Activated naive CD8-positive, alpha-beta T cell treated with anti-CD3 and anti-CD28 coated beads, Interleukin-2, amount 10 ng/mL, durations not matched to agents 7 days and 5 days (primary cell): ENCODE data around the gene CATSPERB. TPM values are rescaled to one million over a fixed set of nuclear protein-coding genes. Genes with fewer than 3 reads are reported as not detected.

Experiments
- ATAC-seq: fragments of 150-1000 bp; cut with Tn5 transposase; one replicate; pipeline ENCODE4 v1.10.0; 2021; ENCODE audit warnings: low read depth, moderate library complexity
- POLR2A ChIA-PET: fragments of 350-600 bp; sonication (Branson Sonifier 250); formaldehyde crosslinking; loops from one replicate; lab custom pipeline; 2021; ENCODE audit warnings: antibody characterized with exemption; lab: Charles Lee
- DNase-seq: peaks from one replicate; pipeline ENCODE4 v3.0.0; 2021
- H3K27ac Mint-ChIP-seq: one replicate; pipeline ENCODE4 v1.8.0; 2022; ENCODE audit warnings: mild to moderate bottlenecking, mixed read lengths
- H3K27me3 Mint-ChIP-seq: one replicate; pipeline ENCODE4 v1.8.0; 2022; ENCODE audit warnings: mild to moderate bottlenecking, moderate library complexity, mixed read lengths
- H3K36me3 Mint-ChIP-seq: one replicate; pipeline ENCODE4 v1.8.0; 2021; ENCODE audit warnings: mild to moderate bottlenecking, mixed read lengths
- H3K4me1 Mint-ChIP-seq: one replicate; pipeline ENCODE4 v1.8.0; 2021; ENCODE audit warnings: mixed read lengths
- H3K4me3 Mint-ChIP-seq: one replicate; pipeline ENCODE4 v1.8.0; 2022; ENCODE audit warnings: mild to moderate bottlenecking, moderate library complexity, mixed read lengths
- H3K9me3 Mint-ChIP-seq: one replicate; pipeline ENCODE4 v1.8.0; 2021; ENCODE audit warnings: mixed read lengths
- total RNA-seq, 2 experiments: library from RNA; stranded (reverse); gene quantifications; one replicate each; pipeline ENCODE4 v1.2.3, GENCODE V29; 2021

CATSPERB gene
- total RNA-seq, result 1 to 10 TPM; 1.9 to 2.3 TPM

GRCh38 chr14:91731986-91732385, at the start of gene CATSPERB:
Gene CATSPERB, minus strand, starts transcription at chr14:91732086. Its CDS starts 2,607 bp downstream, at chr14:91729479.
- peaks cover 9% of the 10 kb centered on the region for H3K9me3 Mint-ChIP-seq
- POLR2A ChIA-PET, result no interaction called here
- H3K27me3 Mint-ChIP-seq, result no peaks in the 10 kb centered on the region
- peaks cover 7% of the 10 kb centered on the region for H3K4me1 Mint-ChIP-seq
- H3K4me3 Mint-ChIP-seq, result no peak within 1 kb of the TSS
- DNase-seq (no peak), ATAC-seq (no peak)
- H3K27ac Mint-ChIP-seq, result no peak within 1 kb of the TSS
- H3K36me3 Mint-ChIP-seq, result peaks cover 5% of the 10 kb centered on the region

GRCh38 chr14:91780452-91780851, 48.6 kb upstream of the CATSPERB start:
- Mint-ChIP-seq H3K9me3 (peaks cover 2% of the 10 kb centered on the region), H3K4me3 (no peak overlapping the region), H3K27me3 (no peaks in the 10 kb centered on the region), H3K36me3 (peaks cover 24% of the 10 kb centered on the region), H3K27ac (no peak overlapping the region), H3K4me1 (no peaks in the 10 kb centered on the region)
- no peak for ATAC-seq
- DNase-seq, result no peak
- POLR2A ChIA-PET, result interaction anchor here (0.6 kb wide), 1 partner anchor 341 kb away, joined by 3 read pairs; the partner anchor contains the start of gene CPSF2

- no peak overlapping the region for H3K4me3 Mint-ChIP-seq
- DNase-seq (no peak), ATAC-seq (no peak)
- POLR2A ChIA-PET, result no interaction called here
- peaks cover 2% of the 10 kb centered on the region for H3K9me3 Mint-ChIP-seq
- H3K27me3 Mint-ChIP-seq, result no peaks in the 10 kb centered on the region
- peaks cover 18% of the 10 kb centered on the region for H3K36me3 Mint-ChIP-seq
- no peak overlapping the region for H3K27ac Mint-ChIP-seq
- peaks cover 8% of the 10 kb centered on the region for H3K4me1 Mint-ChIP-seq
These were observed 46.3 kb upstream of the CATSPERB start for GRCh38 chr14:91778217-91778616.

- POLR2A ChIA-PET, result no interaction called here
- Mint-ChIP-seq H3K36me3 (peaks cover 14% of the 10 kb centered on the region), H3K4me3 (no peak overlapping the region)
These were observed 42.5 kb upstream of the CATSPERB start for GRCh38 chr14:91774140-91775096.

GRCh38 chr14:91770185-91770584, 38.3 kb upstream of the CATSPERB start:
- POLR2A ChIA-PET, result no interaction called here
- no peak overlapping the region for H3K27ac Mint-ChIP-seq
- no peaks in the 10 kb centered on the region for H3K9me3 Mint-ChIP-seq
- H3K4me1 Mint-ChIP-seq, result peaks cover 9% of the 10 kb centered on the region
- DNase-seq (no peak), ATAC-seq (no peak)
- no peak overlapping the region for H3K4me3 Mint-ChIP-seq
- H3K27me3 Mint-ChIP-seq, result no peaks in the 10 kb centered on the region
- H3K36me3 Mint-ChIP-seq, result peaks cover 5% of the 10 kb centered on the region

More at GRCh38 chr14:91774140-91775096, 42.5 kb upstream of the CATSPERB start:
- DNase-seq (no peak), ATAC-seq (no peak)
- Mint-ChIP-seq H3K9me3 (peaks cover 2% of the 10 kb centered on the region), H3K27ac (no peak overlapping the region), H3K4me1 (peaks cover 8% of the 10 kb centered on the region), H3K27me3 (no peaks in the 10 kb centered on the region)

- no peak overlapping the region for H3K4me3 Mint-ChIP-seq
- no peaks in the 10 kb centered on the region for H3K4me1 Mint-ChIP-seq
- ATAC-seq (no peak), DNase-seq (no peak)
- H3K36me3 Mint-ChIP-seq, result peaks cover 19% of the 10 kb centered on the region
- H3K27ac Mint-ChIP-seq, result no peak overlapping the region
- POLR2A ChIA-PET, result no interaction called here
- H3K9me3 Mint-ChIP-seq, result peaks cover 17% of the 10 kb centered on the region
- peaks cover 2% of the 10 kb centered on the region for H3K27me3 Mint-ChIP-seq
These were observed 23.8 kb upstream of the CATSPERB start for GRCh38 chr14:91755570-91756295.

GRCh38 chr14:91754819-91755218, 22.9 kb upstream of the CATSPERB start:
- Mint-ChIP-seq H3K4me1 (no peaks in the 10 kb centered on the region), H3K9me3 (peaks cover 12% of the 10 kb centered on the region), H3K4me3 (no peak overlapping the region), H3K36me3 (peaks cover 12% of the 10 kb centered on the region), H3K27ac (no peak overlapping the region), H3K27me3 (peaks cover 2% of the 10 kb centered on the region)
- POLR2A ChIA-PET, result no interaction called here
- ATAC-seq, result no peak
- DNase-seq, result no peak

- DNase-seq, result no peak
- ATAC-seq, result no peak
- Mint-ChIP-seq H3K27ac (no peak overlapping the region), H3K27me3 (peaks cover 2% of the 10 kb centered on the region), H3K4me1 (no peaks in the 10 kb centered on the region), H3K36me3 (peaks cover 9% of the 10 kb centered on the region), H3K4me3 (no peak overlapping the region), H3K9me3 (peaks cover 10% of the 10 kb centered on the region)
- POLR2A ChIA-PET, result no interaction called here
These were observed 22.3 kb upstream of the CATSPERB start for GRCh38 chr14:91754185-91754584.

GRCh38 chr14:91753501-91754128, 21.7 kb upstream of the CATSPERB start:
- Mint-ChIP-seq H3K36me3 (peaks cover 4% of the 10 kb centered on the region), H3K4me1 (no peaks in the 10 kb centered on the region), H3K27me3 (peaks cover 2% of the 10 kb centered on the region), H3K4me3 (no peak overlapping the region), H3K27ac (no peak overlapping the region), H3K9me3 (peaks cover 10% of the 10 kb centered on the region)
- DNase-seq, result no peak
- POLR2A ChIA-PET, result no interaction called here
- no peak for ATAC-seq

- peaks cover 10% of the 10 kb centered on the region for H3K9me3 Mint-ChIP-seq
- peaks cover 4% of the 10 kb centered on the region for H3K36me3 Mint-ChIP-seq
- no peak for DNase-seq
- peaks cover 3% of the 10 kb centered on the region for H3K27me3 Mint-ChIP-seq
- no peak overlapping the region for H3K4me3 Mint-ChIP-seq
- ATAC-seq, result no peak
- H3K4me1 Mint-ChIP-seq, result no peaks in the 10 kb centered on the region
- POLR2A ChIA-PET, result no interaction called here
- no peak overlapping the region for H3K27ac Mint-ChIP-seq
These were observed 21.1 kb upstream of the CATSPERB start for GRCh38 chr14:91752961-91753360.

GRCh38 chr14:91751719-91752118, 19.8 kb upstream of the CATSPERB start:
- Mint-ChIP-seq H3K27me3 (peaks cover 4% of the 10 kb centered on the region), H3K27ac (no peak overlapping the region), H3K9me3 (peaks cover 10% of the 10 kb centered on the region), H3K4me3 (no peak overlapping the region), H3K36me3 (peaks cover 4% of the 10 kb centered on the region), H3K4me1 (no peaks in the 10 kb centered on the region)
- DNase-seq (no peak), ATAC-seq (no peak)
- POLR2A ChIA-PET, result no interaction called here

- ATAC-seq (no peak), DNase-seq (no peak)
- Mint-ChIP-seq H3K4me3 (no peak overlapping the region), H3K27ac (no peak overlapping the region), H3K27me3 (peaks cover 4% of the 10 kb centered on the region), H3K4me1 (no peaks in the 10 kb centered on the region), H3K36me3 (peaks cover 2% of the 10 kb centered on the region), H3K9me3 (peaks cover 10% of the 10 kb centered on the region)
- POLR2A ChIA-PET, result no interaction called here
These were observed 18.8 kb upstream of the CATSPERB start for GRCh38 chr14:91750634-91751198.

- no peaks in the 10 kb centered on the region for H3K4me1 Mint-ChIP-seq
- H3K4me3 Mint-ChIP-seq, result no peak overlapping the region
- ATAC-seq (no peak), DNase-seq (no peak)
- POLR2A ChIA-PET, result no interaction called here
- no peak overlapping the region for H3K27ac Mint-ChIP-seq
- peaks cover 4% of the 10 kb centered on the region for H3K27me3 Mint-ChIP-seq
- H3K36me3 Mint-ChIP-seq, result peaks cover 2% of the 10 kb centered on the region
- peaks cover 11% of the 10 kb centered on the region for H3K9me3 Mint-ChIP-seq
These were observed 18.0 kb upstream of the CATSPERB start for GRCh38 chr14:91749868-91750267.
